Measurements from ENCODE around the gene LPIN2.
"Not testable (repeated sequence)": the region's sequence is repeated elsewhere in the genome, so short reads cannot be mapped to it uniquely, and the experiment has no call there.

Gene LPIN2

DNA sequence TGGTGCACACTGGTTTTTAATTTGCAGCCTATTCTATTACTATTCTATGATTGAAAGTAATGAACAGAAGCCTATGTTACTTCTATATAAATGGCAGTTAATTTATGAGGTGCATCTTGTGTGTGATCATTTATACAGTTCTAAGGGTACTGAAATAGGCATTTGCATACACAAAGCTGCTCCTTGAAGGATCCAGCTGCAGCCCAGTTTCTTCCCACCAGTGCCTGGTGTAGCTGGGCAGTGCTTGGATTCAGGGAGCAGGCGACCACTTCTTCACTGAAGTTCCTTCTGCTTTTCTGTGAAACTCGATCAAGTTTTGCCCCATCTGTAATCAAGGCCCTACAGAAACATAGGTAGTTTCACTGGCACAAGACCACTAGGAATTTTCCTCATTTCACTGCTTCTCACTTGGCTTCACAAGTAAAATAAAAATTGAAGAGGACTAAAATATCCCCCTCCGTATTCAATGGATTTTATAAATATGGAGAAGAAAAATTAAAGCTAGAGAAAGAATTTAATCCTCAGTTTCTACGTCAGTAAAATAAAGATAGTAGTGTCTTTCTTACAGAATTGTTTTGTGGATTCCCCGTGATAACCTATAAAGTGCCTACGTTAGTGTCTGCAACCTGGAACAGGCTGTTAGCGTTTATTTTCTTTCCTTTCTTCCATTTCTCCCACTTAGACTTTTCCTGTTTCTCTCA lies 1.7 kb upstream of the LPIN2 start:
- TF ChIP-seq, protein P1, sequence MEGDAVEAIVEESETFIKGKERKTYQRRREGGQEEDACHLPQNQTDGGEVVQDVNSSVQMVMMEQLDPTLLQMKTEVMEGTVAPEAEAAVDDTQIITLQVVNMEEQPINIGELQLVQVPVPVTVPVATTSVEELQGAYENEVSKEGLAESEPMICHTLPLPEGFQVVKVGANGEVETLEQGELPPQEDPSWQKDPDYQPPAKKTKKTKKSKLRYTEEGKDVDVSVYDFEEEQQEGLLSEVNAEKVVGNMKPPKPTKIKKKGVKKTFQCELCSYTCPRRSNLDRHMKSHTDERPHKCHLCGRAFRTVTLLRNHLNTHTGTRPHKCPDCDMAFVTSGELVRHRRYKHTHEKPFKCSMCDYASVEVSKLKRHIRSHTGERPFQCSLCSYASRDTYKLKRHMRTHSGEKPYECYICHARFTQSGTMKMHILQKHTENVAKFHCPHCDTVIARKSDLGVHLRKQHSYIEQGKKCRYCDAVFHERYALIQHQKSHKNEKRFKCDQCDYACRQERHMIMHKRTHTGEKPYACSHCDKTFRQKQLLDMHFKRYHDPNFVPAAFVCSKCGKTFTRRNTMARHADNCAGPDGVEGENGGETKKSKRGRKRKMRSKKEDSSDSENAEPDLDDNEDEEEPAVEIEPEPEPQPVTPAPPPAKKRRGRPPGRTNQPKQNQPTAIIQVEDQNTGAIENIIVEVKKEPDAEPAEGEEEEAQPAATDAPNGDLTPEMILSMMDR (IDR thresholded peaks at IDR 0.05; ENCODE audit: low read length, missing control alignments): no peak
- no peak overlapping the region for H3K4me3 ChIP-seq (replicated peaks; ENCODE audit: low read depth, low read length)
- no peak for DNase-seq (ENCODE audit: low read depth)

DNA sequence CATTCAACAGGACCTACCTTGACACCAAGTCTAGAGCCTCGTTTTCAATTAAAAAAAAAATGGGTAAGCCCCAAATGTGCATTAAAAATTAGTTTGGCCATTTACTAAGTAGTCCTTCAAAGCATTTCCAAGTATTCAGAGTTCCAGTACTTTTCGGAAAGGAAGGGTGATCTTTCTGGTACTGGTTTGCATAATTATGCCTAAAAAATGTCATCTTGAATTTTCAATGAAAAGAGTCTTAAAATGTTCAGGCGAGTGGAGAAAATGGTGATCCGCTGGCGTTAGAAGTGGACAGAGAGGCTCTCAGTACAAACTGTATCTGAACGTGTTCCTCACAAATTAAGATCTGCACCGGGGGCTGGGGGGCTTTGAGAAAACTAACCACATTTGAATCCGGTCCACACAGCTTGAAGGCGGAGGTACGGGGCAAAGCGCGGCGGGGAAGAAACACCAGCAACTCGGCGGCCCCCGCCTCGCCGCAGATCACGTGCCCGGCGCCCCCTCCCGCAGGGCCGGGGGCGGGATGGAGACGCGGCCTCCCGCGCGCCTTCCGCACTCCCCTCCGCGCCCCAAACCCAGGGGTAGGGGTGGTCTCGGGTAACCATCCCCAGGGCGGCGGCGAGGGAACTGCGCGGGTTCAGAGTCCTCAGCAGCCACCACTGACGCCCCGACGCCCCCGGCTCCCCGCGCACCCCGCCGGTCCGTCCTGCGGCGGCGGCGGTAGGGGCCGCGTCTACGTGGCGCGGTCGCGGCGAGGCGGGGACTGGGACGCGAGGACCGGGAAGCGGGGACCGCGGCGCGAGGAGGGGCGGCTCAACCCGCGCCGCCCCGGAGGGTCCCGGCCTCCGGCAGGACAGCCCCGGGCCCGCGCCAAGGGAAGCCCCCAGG lies 564 bp downstream of the LPIN2 start:
- no peak for DNase-seq (ENCODE audit: low read depth)
- TF ChIP-seq, protein P1 (IDR thresholded peaks at IDR 0.05; ENCODE audit: low read length, missing control alignments): no peak
- H3K4me3 ChIP-seq (replicated peaks; ENCODE audit: low read depth, low read length): peak overlapping the region; percentile 75

DNA sequence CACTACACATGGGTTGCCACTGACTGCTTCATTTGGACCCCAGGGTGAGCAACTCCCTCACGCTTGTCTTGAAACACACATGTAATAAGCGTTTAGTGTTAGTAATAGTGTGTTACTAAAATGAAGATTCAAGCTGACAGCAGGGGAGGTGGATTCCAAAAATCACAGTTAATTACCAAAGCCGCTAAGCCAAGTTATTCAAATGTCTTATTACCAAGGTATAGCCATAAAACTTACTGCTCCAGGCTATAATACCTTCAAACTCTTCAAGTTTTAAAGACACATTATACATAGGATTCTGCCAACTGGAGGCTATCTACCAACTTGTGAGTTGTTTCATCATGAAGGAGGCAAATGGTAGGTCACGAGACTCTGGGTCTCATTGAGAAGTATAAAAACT lies 2.9 kb downstream of the LPIN2 start:
- no peak overlapping the region for H3K4me3 ChIP-seq (replicated peaks; ENCODE audit: low read depth, low read length)
- TF ChIP-seq, protein P1 (IDR thresholded peaks at IDR 0.05; ENCODE audit: low read length, missing control alignments): no peak
- no peak for DNase-seq (ENCODE audit: low read depth)

DNA sequence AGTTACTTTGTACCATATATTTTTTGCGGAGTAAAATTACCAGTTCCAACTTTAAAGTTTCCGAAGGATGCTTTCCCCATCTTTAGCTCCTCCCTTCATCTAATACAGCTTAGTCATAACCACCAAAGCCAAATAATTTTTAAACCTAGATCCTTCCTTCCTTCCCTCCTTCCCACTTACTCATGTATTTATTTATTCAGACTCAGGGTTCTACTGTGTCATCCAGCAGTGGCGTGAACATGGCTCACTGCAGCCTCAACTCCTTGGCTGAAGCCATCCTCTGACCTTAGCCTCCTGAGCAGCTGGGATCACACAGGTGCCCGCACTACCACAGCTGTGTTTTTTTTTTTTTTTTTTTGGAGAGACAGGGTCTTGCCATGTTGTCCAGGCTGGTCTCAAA lies 4.4 kb downstream of the LPIN2 start:
- peak; percentile 46 for DNase-seq (ENCODE audit: low read depth)
- TF ChIP-seq, protein P1 (IDR thresholded peaks at IDR 0.05; ENCODE audit: low read length, missing control alignments): no peak
- H3K4me3 ChIP-seq (replicated peaks; ENCODE audit: low read depth, low read length): no peak overlapping the region

DNA sequence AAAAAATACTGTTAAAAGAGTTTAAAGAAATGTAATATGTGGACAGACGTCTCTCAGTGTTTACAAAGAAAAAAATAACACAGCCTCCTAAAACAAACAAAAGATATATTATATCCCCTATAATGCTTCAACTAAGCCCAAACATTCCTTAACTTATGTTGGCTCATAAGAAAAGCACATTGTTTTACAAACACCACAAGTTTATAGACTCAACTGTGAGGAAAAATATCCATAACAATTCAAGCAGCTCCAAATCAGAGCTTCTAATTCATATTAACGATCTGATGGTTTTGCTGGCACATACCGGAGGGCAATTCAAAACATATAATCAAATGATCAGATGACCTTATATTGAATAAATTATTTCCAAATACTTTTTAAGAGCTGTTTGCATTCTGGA lies 5.5 kb downstream of the LPIN2 start:
- H3K4me3 ChIP-seq (replicated peaks; ENCODE audit: low read depth, low read length): no peak overlapping the region
- TF ChIP-seq, protein P1 (IDR thresholded peaks at IDR 0.05; ENCODE audit: low read length, missing control alignments): no peak
- DNase-seq (ENCODE audit: low read depth): no peak

DNA sequence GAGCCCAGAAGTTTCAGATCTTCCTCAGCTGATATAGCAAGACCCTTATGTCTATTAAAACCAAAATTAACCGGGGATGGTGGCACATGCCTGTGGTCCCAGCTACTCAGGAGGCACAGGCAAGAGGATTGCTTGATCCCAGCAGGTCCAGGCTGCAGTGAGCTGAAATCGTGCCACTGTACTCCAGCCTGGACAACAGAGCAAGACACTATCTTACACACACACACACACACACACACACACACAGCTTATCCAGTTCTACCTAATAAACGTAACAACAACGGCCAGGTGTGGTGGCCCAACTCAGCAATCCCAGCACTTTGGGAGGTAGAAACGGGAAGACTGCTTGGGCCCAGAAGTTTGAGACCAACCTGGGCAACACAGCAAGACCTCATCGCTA lies 7.5 kb downstream of the LPIN2 start:
- TF ChIP-seq, protein P1 (IDR thresholded peaks at IDR 0.05; ENCODE audit: low read length, missing control alignments): no peak
- DNase-seq (ENCODE audit: low read depth): no peak
- H3K4me3 ChIP-seq (replicated peaks; ENCODE audit: low read depth, low read length): no peak overlapping the region

DNA sequence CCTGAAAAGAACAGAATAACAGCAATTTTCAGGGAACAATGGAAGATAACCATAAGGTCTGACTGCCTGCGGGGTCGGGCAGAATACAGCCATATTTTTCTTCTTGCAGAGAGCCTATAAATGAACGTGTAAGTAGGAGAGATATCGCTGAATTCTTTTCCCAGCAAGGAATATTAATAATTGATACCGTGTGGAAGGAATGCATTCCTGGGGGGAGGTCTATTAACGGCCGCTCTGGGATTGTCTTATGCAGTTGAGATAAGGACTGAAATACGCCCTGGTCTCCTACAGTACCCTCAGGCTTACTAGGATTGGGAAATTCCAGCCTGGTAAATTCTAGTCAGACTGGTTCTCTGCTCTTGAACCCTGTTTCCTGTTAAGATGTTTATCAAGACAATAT lies 9.2 kb downstream of the LPIN2 start:
- H3K4me3 ChIP-seq (replicated peaks; ENCODE audit: low read depth, low read length); DNase-seq (ENCODE audit: low read depth): not testable (repeated sequence)
